Activated CD4-positive, CD25-positive, alpha-beta regulatory T cell treated with anti-CD3 and anti-CD28 coated beads, Interleukin-2, amount 50 U/mL, for 24 hours (primary cell): Measurements from ENCODE around the gene NR1D1.
"Not testable (repeated sequence)": the region's sequence is repeated elsewhere in the genome, so short reads cannot be mapped to it uniquely, and the experiment has no call there.

Experiments
- ATAC-seq, 2 donors: fragments of 150-1000 bp; cut with Tn5 transposase; one replicate each; pipeline ENCODE4 v1.10.0; 2021; ENCODE audit warnings: mild to moderate bottlenecking in 1 of 2, moderate library complexity in 1 of 2

NR1D1 gene

GRCh38 chr17:40100419-40100668 is at the start of gene NR1D1:
NR1D1 (minus strand) TSS chr17:40100589; CDS start chr17:40100094, 495 bp downstream.
- ATAC-seq, result no peak

GRCh38 chr17:40148527-40148926 is 48.1 kb upstream of the NR1D1 start:
- ATAC-seq, result no peak

- ATAC-seq, result no peak
Observed at GRCh38 chr17:40145476-40145875, 45.1 kb upstream of the NR1D1 start.

GRCh38 chr17:40143166-40143565 is 42.8 kb upstream of the NR1D1 start:
- ATAC-seq, result not testable (repeated sequence)

GRCh38 chr17:40139566-40140058 is 39.2 kb upstream of the NR1D1 start:
- ATAC-seq, result peak; percentile 1

GRCh38 chr17:40135817-40136216 is 35.4 kb upstream of the NR1D1 start:
- ATAC-seq, result no peak

- ATAC-seq, result no peak
Observed at GRCh38 chr17:40134184-40134583, 33.8 kb upstream of the NR1D1 start.

- no peak for ATAC-seq
Observed at GRCh38 chr17:40130352-40131042, 30.1 kb upstream of the NR1D1 start.

GRCh38 chr17:40129498-40129897 is 29.1 kb upstream of the NR1D1 start:
- ATAC-seq, result no peak

- ATAC-seq, result no peak
Observed at GRCh38 chr17:40124279-40125141, 24.1 kb upstream of the NR1D1 start.

GRCh38 chr17:40123811-40124114 is 23.4 kb upstream of the NR1D1 start:
- ATAC-seq, result no peak

- peak; percentile 24 to 29 for ATAC-seq
Observed at GRCh38 chr17:40122999-40123810, 22.8 kb upstream of the NR1D1 start.

- peak; percentile 33 to 36 for ATAC-seq
Observed at GRCh38 chr17:40122136-40122998, 22.0 kb upstream of the NR1D1 start.

GRCh38 chr17:40121181-40122135 is 21.1 kb upstream of the NR1D1 start, which contains the start of gene MSL1:
MSL1 (plus strand) TSS chr17:40121971; CDS start chr17:40122613, 642 bp downstream.
- peak; percentile 73 to 75 for ATAC-seq

- ATAC-seq, result no peak
Observed at GRCh38 chr17:40115101-40115436, 14.7 kb upstream of the NR1D1 start.

- ATAC-seq, result no peak
Observed at GRCh38 chr17:40113907-40114245, 13.5 kb upstream of the NR1D1 start.

GRCh38 chr17:40113110-40113906 is 12.9 kb upstream of the NR1D1 start:
- ATAC-seq, result peak; percentile 91

- no peak for ATAC-seq
Observed at GRCh38 chr17:40112718-40113109, 12.3 kb upstream of the NR1D1 start.

- ATAC-seq, result no peak
Observed at GRCh38 chr17:40112191-40112711, 11.9 kb upstream of the NR1D1 start.
